ENCODE data around the gene TBCD. TPM values are rescaled to one million over a fixed set of nuclear protein-coding genes. Genes with fewer than 3 reads are reported as not detected.

TBCD gene
- total RNA-seq, 3 donors from 2014 or later: 45.4 to 65.9 (median 53.3) TPM

GRCh38 chr17:82750241-82750908 is 1.5 kb upstream of the TBCD start:
- intact Hi-C loops (cut with DNase I; ENCODE audit: low total_unique reads): no loop called here
- H3K27ac ChIP-seq: no peak overlapping the region

GRCh38 chr17:82751171-82751570 is 694 bp upstream of the TBCD start:
- TF ChIP-seq CTCF (IDR thresholded peaks at IDR 0.05) (no peak), POLR2AphosphoS5 (IDR thresholded peaks at IDR 0.05) (peak in 1 of 3 donors; percentile 32), POLR2A (IDR thresholded peaks at IDR 0.05) (no peak)
- H3K27ac ChIP-seq: peak overlapping the region; percentile 84 to 90
- H3K9me3 ChIP-seq: peaks cover 0 to 4% of the 10 kb centered on the region in 2 donors
- no peaks in the 10 kb centered on the region for H3K36me3 ChIP-seq
- DNase-seq (ENCODE audit: low spot score in 2 of 2): no peak
- peaks cover 2 to 6% of the 10 kb centered on the region in 2 donors for H3K4me1 ChIP-seq
- H3K4me3 ChIP-seq: peak overlapping the region; percentile 67 to 92 (median 78)
- no peaks in the 10 kb centered on the region for H3K27me3 ChIP-seq
- intact Hi-C loops (cut with DNase I; ENCODE audit: low total_unique reads): no loop called here

More at GRCh38 chr17:82750241-82750908, 1.5 kb upstream of the TBCD start:
- TF ChIP-seq POLR2AphosphoS5 (IDR thresholded peaks at IDR 0.05) (no peak), CTCF (IDR thresholded peaks at IDR 0.05) (no peak), POLR2A (IDR thresholded peaks at IDR 0.05) (no peak)
- no peaks in the 10 kb centered on the region for H3K36me3 ChIP-seq
- peaks cover 0 to 10% of the 10 kb centered on the region in 2 donors for H3K9me3 ChIP-seq
- H3K27me3 ChIP-seq: no peaks in the 10 kb centered on the region
- H3K4me3 ChIP-seq: no peak overlapping the region
- DNase-seq (ENCODE audit: low spot score in 2 of 2): no peak
- H3K4me1 ChIP-seq: peaks cover 2 to 6% of the 10 kb centered on the region in 2 donors

- Histone ChIP-seq H3K27ac (peak overlapping the region; percentile 84 to 90), H3K9me3 (no peaks in the 10 kb centered on the region), H3K4me1 (peaks cover 2 to 6% of the 10 kb centered on the region in 2 donors), H3K36me3 (no peaks in the 10 kb centered on the region), H3K4me3 (peak overlapping the region; percentile 67 to 92 (median 78)), H3K27me3 (no peaks in the 10 kb centered on the region)
- TF ChIP-seq POLR2A (IDR thresholded peaks at IDR 0.05) (no peak), POLR2AphosphoS5 (IDR thresholded peaks at IDR 0.05) (no peak), CTCF (IDR thresholded peaks at IDR 0.05) (no peak)
- intact Hi-C loops (cut with DNase I; ENCODE audit: low total_unique reads): no loop called here
- no peak for DNase-seq (ENCODE audit: low spot score in 2 of 2)
These were observed 721 bp downstream of the TBCD start for GRCh38 chr17:82752371-82753200.

- Histone ChIP-seq H3K27ac (no peak overlapping the region), H3K4me3 (peak overlapping the region; percentile 67 to 92 (median 78))
These were observed 1.3 kb downstream of the TBCD start for GRCh38 chr17:82753201-82753464.

More at GRCh38 chr17:82753201-82753464, 1.3 kb downstream of the TBCD start:
- DNase-seq (ENCODE audit: low spot score in 2 of 2): no peak
- Histone ChIP-seq H3K27me3 (no peaks in the 10 kb centered on the region), H3K4me1 (peaks cover 2 to 6% of the 10 kb centered on the region in 2 donors), H3K9me3 (no peaks in the 10 kb centered on the region), H3K36me3 (no peaks in the 10 kb centered on the region)
- intact Hi-C loops (cut with DNase I; ENCODE audit: low total_unique reads): no loop called here
- TF ChIP-seq CTCF (IDR thresholded peaks at IDR 0.05) (no peak), POLR2AphosphoS5 (IDR thresholded peaks at IDR 0.05) (no peak), POLR2A (IDR thresholded peaks at IDR 0.05) (no peak)

Measured in breast epithelium (tissue), 4 donors.